ENCODE measurements around the gene MRNIP. TPM values are rescaled to one million over a fixed set of nuclear protein-coding genes. Genes with fewer than 3 reads are reported as not detected.
A peak's percentile ranks its signal among the peaks of the same experiment; 100 is the strongest.
"Not testable (repeated sequence)": the region's sequence is repeated elsewhere in the genome, so short reads cannot be mapped to it uniquely, and the experiment has no call there.

Gene MRNIP
- total and polyA plus RNA-seq, 4 donors, result 5.4 to 12.0 (median 7.3) TPM

- no peak for TF ChIP-seq JUND (IDR thresholded peaks at IDR 0.05)
- TF ChIP-seq RAD21 (IDR thresholded peaks at IDR 0.05), result no peak
- no peak for TF ChIP-seq ATF3 (IDR thresholded peaks at IDR 0.05)
- TF ChIP-seq HNF4G (IDR thresholded peaks at IDR 0.05), result no peak
- no peak for TF ChIP-seq YY1 (IDR thresholded peaks at IDR 0.05)
- no peak for TF ChIP-seq EGR1 (IDR thresholded peaks at IDR 0.05; ENCODE audit: low read depth in 2 of 2)
- no peak for TF ChIP-seq HNF4A (conservative IDR thresholded peaks at IDR 0.05)
- TF ChIP-seq GABPA (IDR thresholded peaks at IDR 0.05 in 1 of 2, conservative IDR thresholded peaks at IDR 0.05 in 1 of 2), result no peak
- TF ChIP-seq CTCF (IDR thresholded peaks at IDR 0.05; ENCODE audit: low read depth, low read length, missing input control), result no peak
- TF ChIP-seq MAX (IDR thresholded peaks at IDR 0.05), result no peak
- TF ChIP-seq FOXA1 (IDR thresholded peaks at IDR 0.05), result no peak
- TF ChIP-seq TAF1 (conservative IDR thresholded peaks at IDR 0.05), result no peak
- TF ChIP-seq RXRA (IDR thresholded peaks at IDR 0.05), result no peak
- DNase-seq (ENCODE audit: low spot score), result no peak
- no peak overlapping the region for H3K9ac ChIP-seq (ENCODE audit: low read depth in 1 of 2, low read length in 2 of 2)
- peaks cover 5 to 45% (median 26%) of the 10 kb centered on the region in 4 donors for H3K4me1 ChIP-seq (ENCODE audit: control insufficient read depth in 4 of 4, insufficient read depth in 4 of 4, low read length in 3 of 4)
- H3K27ac ChIP-seq (ENCODE audit: low read depth in 1 of 2, low read length in 2 of 2), result peak overlapping the region; percentile 32 to 75
- H3K27me3 ChIP-seq (ENCODE audit: control insufficient read depth in 4 of 4, insufficient read depth in 4 of 4, low read length in 3 of 4), result no peaks in the 10 kb centered on the region
- 87% methylated on average over 15 of the region's 15 CpGs for WGBS
- H3K36me3 ChIP-seq (ENCODE audit: control insufficient read depth in 4 of 4, insufficient read depth in 3 of 4, low read depth in 1 of 4, low read length in 3 of 4), result peaks cover 18 to 47% (median 41%) of the 10 kb centered on the region in 4 donors
- H3K4me3 ChIP-seq (ENCODE audit: low read depth in 1 of 3, low read length in 3 of 3), result no peak overlapping the region
- no peaks in the 10 kb centered on the region for H3K9me3 ChIP-seq (ENCODE audit: control insufficient read depth in 4 of 4, low read length in 3 of 4)
Measured at GRCh38 chr5:179837076-179838011, 21.3 kb downstream of the MRNIP start.

GRCh38 chr5:179836225-179837019 lies 22.2 kb downstream of the MRNIP start:
- H3K36me3 ChIP-seq (ENCODE audit: control insufficient read depth in 4 of 4, insufficient read depth in 3 of 4, low read depth in 1 of 4, low read length in 3 of 4), result peaks cover 22 to 52% (median 44%) of the 10 kb centered on the region in 4 donors
- no peaks in the 10 kb centered on the region for H3K9me3 ChIP-seq (ENCODE audit: control insufficient read depth in 4 of 4, low read length in 3 of 4)
- peak overlapping the region; percentile 32 to 75 for H3K27ac ChIP-seq (ENCODE audit: low read depth in 1 of 2, low read length in 2 of 2)
- H3K4me1 ChIP-seq (ENCODE audit: control insufficient read depth in 4 of 4, insufficient read depth in 4 of 4, low read length in 3 of 4), result peaks cover 5 to 48% (median 32%) of the 10 kb centered on the region in 4 donors
- TF ChIP-seq RAD21 (IDR thresholded peaks at IDR 0.05), result no peak
- TF ChIP-seq MAX (IDR thresholded peaks at IDR 0.05), result no peak
- TF ChIP-seq GABPA (IDR thresholded peaks at IDR 0.05 in 1 of 2, conservative IDR thresholded peaks at IDR 0.05 in 1 of 2), result no peak
- TF ChIP-seq JUND (IDR thresholded peaks at IDR 0.05), result peak; percentile 66 to 80
- TF ChIP-seq HNF4A (conservative IDR thresholded peaks at IDR 0.05), result no peak
- no peak for TF ChIP-seq TAF1 (conservative IDR thresholded peaks at IDR 0.05)
- TF ChIP-seq RXRA (IDR thresholded peaks at IDR 0.05), result peak; percentile 6 to 11
- TF ChIP-seq FOXA2 (IDR thresholded peaks at IDR 0.05), result no peak
- no peak for TF ChIP-seq ZBTB33 (IDR thresholded peaks at IDR 0.05)
- no peak for TF ChIP-seq REST (IDR thresholded peaks at IDR 0.05)
- no peak for TF ChIP-seq EGR1 (IDR thresholded peaks at IDR 0.05; ENCODE audit: low read depth in 2 of 2)
- TF ChIP-seq HNF4G (IDR thresholded peaks at IDR 0.05), result no peak
- 86% methylated on average over 19 of the region's 19 CpGs for WGBS
- no peaks in the 10 kb centered on the region for H3K27me3 ChIP-seq (ENCODE audit: control insufficient read depth in 4 of 4, insufficient read depth in 4 of 4, low read length in 3 of 4)
- no peak for DNase-seq (ENCODE audit: low spot score)
- no peak overlapping the region for H3K4me3 ChIP-seq (ENCODE audit: low read depth in 1 of 3, low read length in 3 of 3)
- H3K9ac ChIP-seq (ENCODE audit: low read depth in 1 of 2, low read length in 2 of 2), result no peak overlapping the region

GRCh38 chr5:179834871-179835270 lies 23.7 kb downstream of the MRNIP start:
- H3K9me3 ChIP-seq (ENCODE audit: control insufficient read depth in 4 of 4, low read length in 3 of 4); H3K4me3 ChIP-seq (ENCODE audit: low read depth in 1 of 3, low read length in 3 of 3); H3K27ac ChIP-seq (ENCODE audit: low read depth in 1 of 2, low read length in 2 of 2); H3K27me3 ChIP-seq (ENCODE audit: control insufficient read depth in 4 of 4, insufficient read depth in 4 of 4, low read length in 3 of 4); H3K9ac ChIP-seq (ENCODE audit: low read depth in 1 of 2, low read length in 2 of 2); DNase-seq (ENCODE audit: low spot score): not testable (repeated sequence)
- Histone ChIP-seq H3K4me1 (ENCODE audit: control insufficient read depth in 4 of 4, insufficient read depth in 4 of 4, low read length in 3 of 4) (peaks cover 5 to 47% (median 35%) of the 10 kb centered on the region in 4 donors), H3K36me3 (ENCODE audit: control insufficient read depth in 4 of 4, insufficient read depth in 3 of 4, low read depth in 1 of 4, low read length in 3 of 4) (peaks cover 22 to 59% (median 51%) of the 10 kb centered on the region in 4 donors)
- WGBS, result 91% methylated on average over 20 of the region's 28 CpGs
